Measurements from ENCODE around the gene OPCML.

OPCML gene

GRCh38 chr11:133386262-133386661 lies 146.0 kb downstream of the OPCML start:
- H3K9me3 ChIP-seq (ENCODE audit: control insufficient read depth, insufficient read depth, low read depth, low read length), result no peaks in the 10 kb centered on the region
- peaks cover 17% of the 10 kb centered on the region for H3K4me1 ChIP-seq (ENCODE audit: control insufficient read depth, insufficient read depth, low read length)
- H3K27me3 ChIP-seq (ENCODE audit: control insufficient read depth, insufficient read depth, low read length), result no peaks in the 10 kb centered on the region

GRCh38 chr11:133385781-133386180 lies 146.5 kb downstream of the OPCML start:
- no peaks in the 10 kb centered on the region for H3K27me3 ChIP-seq (ENCODE audit: control insufficient read depth, insufficient read depth, low read length)
- no peak overlapping the region for H3K4me3 ChIP-seq (ENCODE audit: low read depth, low read length)
- H3K9ac ChIP-seq (ENCODE audit: low read length), result no peak overlapping the region
- no peaks in the 10 kb centered on the region for H3K36me3 ChIP-seq (ENCODE audit: control insufficient read depth, insufficient read depth, low read length)
- H3K9me3 ChIP-seq (ENCODE audit: control insufficient read depth, insufficient read depth, low read depth, low read length), result no peaks in the 10 kb centered on the region
- peaks cover 17% of the 10 kb centered on the region for H3K4me1 ChIP-seq (ENCODE audit: control insufficient read depth, insufficient read depth, low read length)
- no peak overlapping the region for H3K27ac ChIP-seq (ENCODE audit: low read depth, low read length)

More at GRCh38 chr11:133386262-133386661, 146.0 kb downstream of the OPCML start:
- H3K9ac ChIP-seq (ENCODE audit: low read length), result no peak overlapping the region
- no peak overlapping the region for H3K4me3 ChIP-seq (ENCODE audit: low read depth, low read length)
- no peaks in the 10 kb centered on the region for H3K36me3 ChIP-seq (ENCODE audit: control insufficient read depth, insufficient read depth, low read length)
- no peak overlapping the region for H3K27ac ChIP-seq (ENCODE audit: low read depth, low read length)

- H3K27ac ChIP-seq (ENCODE audit: low read depth, low read length), result no peak overlapping the region
- H3K9me3 ChIP-seq (ENCODE audit: control insufficient read depth, insufficient read depth, low read depth, low read length), result no peaks in the 10 kb centered on the region
- peaks cover 17% of the 10 kb centered on the region for H3K4me1 ChIP-seq (ENCODE audit: control insufficient read depth, insufficient read depth, low read length)
Observed at GRCh38 chr11:133384731-133385130, 147.6 kb downstream of the OPCML start.

GRCh38 chr11:133383689-133384088 lies 148.6 kb downstream of the OPCML start:
- H3K36me3 ChIP-seq (ENCODE audit: control insufficient read depth, insufficient read depth, low read length), result no peaks in the 10 kb centered on the region
- H3K4me1 ChIP-seq (ENCODE audit: control insufficient read depth, insufficient read depth, low read length), result peaks cover 17% of the 10 kb centered on the region
- H3K9me3 ChIP-seq (ENCODE audit: control insufficient read depth, insufficient read depth, low read depth, low read length), result no peaks in the 10 kb centered on the region
- H3K27ac ChIP-seq (ENCODE audit: low read depth, low read length), result no peak overlapping the region
- H3K27me3 ChIP-seq (ENCODE audit: control insufficient read depth, insufficient read depth, low read length), result no peaks in the 10 kb centered on the region
- H3K9ac ChIP-seq (ENCODE audit: low read length), result no peak overlapping the region
- H3K4me3 ChIP-seq (ENCODE audit: low read depth, low read length), result no peak overlapping the region

More at GRCh38 chr11:133384731-133385130, 147.6 kb downstream of the OPCML start:
- no peaks in the 10 kb centered on the region for H3K36me3 ChIP-seq (ENCODE audit: control insufficient read depth, insufficient read depth, low read length)
- H3K4me3 ChIP-seq (ENCODE audit: low read depth, low read length), result no peak overlapping the region
- H3K27me3 ChIP-seq (ENCODE audit: control insufficient read depth, insufficient read depth, low read length), result no peaks in the 10 kb centered on the region
- H3K9ac ChIP-seq (ENCODE audit: low read length), result no peak overlapping the region

GRCh38 chr11:133383201-133383600 lies 149.1 kb downstream of the OPCML start:
- no peak overlapping the region for H3K27ac ChIP-seq (ENCODE audit: low read depth, low read length)
- no peak overlapping the region for H3K9ac ChIP-seq (ENCODE audit: low read length)
- H3K9me3 ChIP-seq (ENCODE audit: control insufficient read depth, insufficient read depth, low read depth, low read length), result no peaks in the 10 kb centered on the region
- peaks cover 17% of the 10 kb centered on the region for H3K4me1 ChIP-seq (ENCODE audit: control insufficient read depth, insufficient read depth, low read length)
- no peaks in the 10 kb centered on the region for H3K36me3 ChIP-seq (ENCODE audit: control insufficient read depth, insufficient read depth, low read length)
- H3K27me3 ChIP-seq (ENCODE audit: control insufficient read depth, insufficient read depth, low read length), result no peaks in the 10 kb centered on the region
- no peak overlapping the region for H3K4me3 ChIP-seq (ENCODE audit: low read depth, low read length)

- no peak overlapping the region for H3K27ac ChIP-seq (ENCODE audit: low read depth, low read length)
- H3K9me3 ChIP-seq (ENCODE audit: control insufficient read depth, insufficient read depth, low read depth, low read length), result no peaks in the 10 kb centered on the region
- H3K36me3 ChIP-seq (ENCODE audit: control insufficient read depth, insufficient read depth, low read length), result no peaks in the 10 kb centered on the region
- H3K27me3 ChIP-seq (ENCODE audit: control insufficient read depth, insufficient read depth, low read length), result no peaks in the 10 kb centered on the region
- no peak overlapping the region for H3K4me3 ChIP-seq (ENCODE audit: low read depth, low read length)
- H3K4me1 ChIP-seq (ENCODE audit: control insufficient read depth, insufficient read depth, low read length), result peaks cover 18% of the 10 kb centered on the region
- no peak overlapping the region for H3K9ac ChIP-seq (ENCODE audit: low read length)
Observed at GRCh38 chr11:133382131-133382812, 150.0 kb downstream of the OPCML start.

- H3K27ac ChIP-seq (ENCODE audit: low read depth, low read length), result no peak overlapping the region
- H3K36me3 ChIP-seq (ENCODE audit: control insufficient read depth, insufficient read depth, low read length), result no peaks in the 10 kb centered on the region
- no peak overlapping the region for H3K4me3 ChIP-seq (ENCODE audit: low read depth, low read length)
- peaks cover 21% of the 10 kb centered on the region for H3K4me1 ChIP-seq (ENCODE audit: control insufficient read depth, insufficient read depth, low read length)
- no peak overlapping the region for H3K9ac ChIP-seq (ENCODE audit: low read length)
- no peaks in the 10 kb centered on the region for H3K27me3 ChIP-seq (ENCODE audit: control insufficient read depth, insufficient read depth, low read length)
- no peaks in the 10 kb centered on the region for H3K9me3 ChIP-seq (ENCODE audit: control insufficient read depth, insufficient read depth, low read depth, low read length)
Observed at GRCh38 chr11:133381761-133382130, 150.6 kb downstream of the OPCML start.

GRCh38 chr11:133366147-133366546 lies 166.2 kb downstream of the OPCML start:
- H3K9me3 ChIP-seq (ENCODE audit: control insufficient read depth, insufficient read depth, low read depth, low read length), result no peaks in the 10 kb centered on the region
- no peak overlapping the region for H3K27ac ChIP-seq (ENCODE audit: low read depth, low read length)
- H3K4me1 ChIP-seq (ENCODE audit: control insufficient read depth, insufficient read depth, low read length), result no peaks in the 10 kb centered on the region
- H3K27me3 ChIP-seq (ENCODE audit: control insufficient read depth, insufficient read depth, low read length), result no peaks in the 10 kb centered on the region
- H3K36me3 ChIP-seq (ENCODE audit: control insufficient read depth, insufficient read depth, low read length), result no peaks in the 10 kb centered on the region
- H3K4me3 ChIP-seq (ENCODE audit: low read depth, low read length), result no peak overlapping the region
- no peak overlapping the region for H3K9ac ChIP-seq (ENCODE audit: low read length)

- Histone ChIP-seq H3K4me1 (ENCODE audit: control insufficient read depth, insufficient read depth, low read length) (no peaks in the 10 kb centered on the region), H3K9me3 (ENCODE audit: control insufficient read depth, insufficient read depth, low read depth, low read length) (no peaks in the 10 kb centered on the region), H3K27ac (ENCODE audit: low read depth, low read length) (no peak overlapping the region), H3K27me3 (ENCODE audit: control insufficient read depth, insufficient read depth, low read length) (no peaks in the 10 kb centered on the region), H3K9ac (ENCODE audit: low read length) (no peak overlapping the region), H3K36me3 (ENCODE audit: control insufficient read depth, insufficient read depth, low read length) (no peaks in the 10 kb centered on the region), H3K4me3 (ENCODE audit: low read depth, low read length) (no peak overlapping the region)
Observed at GRCh38 chr11:133362916-133363315, 169.4 kb downstream of the OPCML start.

GRCh38 chr11:133362156-133362555 lies 170.1 kb downstream of the OPCML start:
- Histone ChIP-seq H3K4me3 (ENCODE audit: low read depth, low read length) (no peak overlapping the region), H3K9ac (ENCODE audit: low read length) (no peak overlapping the region), H3K27ac (ENCODE audit: low read depth, low read length) (no peak overlapping the region), H3K4me1 (ENCODE audit: control insufficient read depth, insufficient read depth, low read length) (no peaks in the 10 kb centered on the region), H3K36me3 (ENCODE audit: control insufficient read depth, insufficient read depth, low read length) (no peaks in the 10 kb centered on the region), H3K27me3 (ENCODE audit: control insufficient read depth, insufficient read depth, low read length) (no peaks in the 10 kb centered on the region), H3K9me3 (ENCODE audit: control insufficient read depth, insufficient read depth, low read depth, low read length) (no peaks in the 10 kb centered on the region)

GRCh38 chr11:133361689-133361994 lies 170.7 kb downstream of the OPCML start:
- Histone ChIP-seq H3K4me1 (ENCODE audit: control insufficient read depth, insufficient read depth, low read length) (no peaks in the 10 kb centered on the region), H3K36me3 (ENCODE audit: control insufficient read depth, insufficient read depth, low read length) (no peaks in the 10 kb centered on the region), H3K9me3 (ENCODE audit: control insufficient read depth, insufficient read depth, low read depth, low read length) (no peaks in the 10 kb centered on the region), H3K27ac (ENCODE audit: low read depth, low read length) (no peak overlapping the region), H3K4me3 (ENCODE audit: low read depth, low read length) (no peak overlapping the region), H3K9ac (ENCODE audit: low read length) (no peak overlapping the region), H3K27me3 (ENCODE audit: control insufficient read depth, insufficient read depth, low read length) (no peaks in the 10 kb centered on the region)
